ENCODE results near the gene SPTBN1. TPM values are rescaled to one million over a fixed set of nuclear protein-coding genes. Genes with fewer than 3 reads are reported as not detected.

The SPTBN1 gene
- total RNA-seq, 1 donor from 2014 or later: 83.2 TPM

- no peak for DNase-seq
- Mint-ChIP-seq H3K9me3 (no peaks in the 10 kb centered on the region), H3K27me3 (peaks cover 30% of the 10 kb centered on the region), H3K27ac (no peak overlapping the region), H3K36me3 (ENCODE audit: low read depth) (no peaks in the 10 kb centered on the region), H3K4me1 (no peaks in the 10 kb centered on the region), H3K4me3 (no peak overlapping the region)
- intact Hi-C loops (cut with micrococcal nuclease): no loop called here
- TF ChIP-seq CTCF (IDR thresholded peaks at IDR 0.05): no peak
- ChIA-PET POLR2A (no interaction called here), CTCF (no interaction called here)
- ATAC-seq (ENCODE audit: low read depth): no peak
Measured at GRCh38 chr2:54416166-54416813, 39.8 kb upstream of the SPTBN1 start.

GRCh38 chr2:54416938-54417337 is 39.2 kb upstream of the SPTBN1 start:
- Mint-ChIP-seq H3K27me3 (peaks cover 25% of the 10 kb centered on the region), H3K4me3 (no peak overlapping the region), H3K36me3 (ENCODE audit: low read depth) (no peaks in the 10 kb centered on the region), H3K27ac (no peak overlapping the region), H3K4me1 (peaks cover 5% of the 10 kb centered on the region), H3K9me3 (peaks cover under 1% of the 10 kb centered on the region)
- no peak for TF ChIP-seq CTCF (IDR thresholded peaks at IDR 0.05)
- DNase-seq (no peak), ATAC-seq (ENCODE audit: low read depth) (no peak)
- intact Hi-C loops (cut with micrococcal nuclease): no loop called here
- ChIA-PET POLR2A (no interaction called here), CTCF (no interaction called here)

- Mint-ChIP-seq H3K9me3 (peaks cover 6% of the 10 kb centered on the region), H3K4me1 (peaks cover 7% of the 10 kb centered on the region), H3K27me3 (peaks cover 24% of the 10 kb centered on the region), H3K36me3 (ENCODE audit: low read depth) (no peaks in the 10 kb centered on the region), H3K4me3 (no peak overlapping the region), H3K27ac (no peak overlapping the region)
- DNase-seq (no peak), ATAC-seq (ENCODE audit: low read depth) (no peak)
- no peak for TF ChIP-seq CTCF (IDR thresholded peaks at IDR 0.05)
- CTCF ChIA-PET: no interaction called here
- intact Hi-C loops (cut with micrococcal nuclease): no loop called here
- POLR2A ChIA-PET: no interaction called here
Measured at GRCh38 chr2:54417577-54417976, 38.5 kb upstream of the SPTBN1 start.

GRCh38 chr2:54419388-54419787 is 36.7 kb upstream of the SPTBN1 start:
- H3K27me3 Mint-ChIP-seq: peaks cover 27% of the 10 kb centered on the region
- POLR2A ChIA-PET: no interaction called here
- no peak for ATAC-seq (ENCODE audit: low read depth)
- H3K4me3 Mint-ChIP-seq: no peak overlapping the region
- intact Hi-C loops (cut with micrococcal nuclease): no loop called here
- TF ChIP-seq CTCF (IDR thresholded peaks at IDR 0.05): no peak
- H3K9me3 Mint-ChIP-seq: peaks cover 9% of the 10 kb centered on the region
- no peak overlapping the region for H3K27ac Mint-ChIP-seq
- no peaks in the 10 kb centered on the region for H3K36me3 Mint-ChIP-seq (ENCODE audit: low read depth)
- H3K4me1 Mint-ChIP-seq: peaks cover 7% of the 10 kb centered on the region
- CTCF ChIA-PET: no interaction called here
- DNase-seq: no peak

- no peak overlapping the region for H3K4me3 Mint-ChIP-seq
- DNase-seq: no peak
- no peaks in the 10 kb centered on the region for H3K36me3 Mint-ChIP-seq (ENCODE audit: low read depth)
- peaks cover 26% of the 10 kb centered on the region for H3K27me3 Mint-ChIP-seq
- peaks cover 7% of the 10 kb centered on the region for H3K4me1 Mint-ChIP-seq
- ATAC-seq (ENCODE audit: low read depth): no peak
- TF ChIP-seq CTCF (IDR thresholded peaks at IDR 0.05): no peak
- no peak overlapping the region for H3K27ac Mint-ChIP-seq
- intact Hi-C loops (cut with micrococcal nuclease): no loop called here
- ChIA-PET CTCF (no interaction called here), POLR2A (no interaction called here)
- peaks cover 9% of the 10 kb centered on the region for H3K9me3 Mint-ChIP-seq
Measured at GRCh38 chr2:54419855-54420523, 36.1 kb upstream of the SPTBN1 start.
